Thoracic aorta (tissue), 2 donors: ENCODE data around the gene TTN. TPM values are rescaled to one million over a fixed set of nuclear protein-coding genes. Genes with fewer than 3 reads are reported as not detected.

Experiments
- ATAC-seq: fragments of 150-250 bp; one replicate; pipeline ENCODE4 v1.8.0; 2017; ENCODE audit warnings: low read depth; ENCODE audit not compliant: insufficient number of reproducible peaks, low FRiP score
- DNase-seq: peaks from one replicate; pipeline ENCODE4 v3.0.0-alpha.2; 2020; ENCODE audit warnings: low spot score
- H3K27ac ChIP-seq, 2 donors: fragments of 200-600 bp; sonication (generic); 1 replicate in 1 of 2; 2 replicates in 1 of 2; pipeline ENCODE4 v1.5.1; 2016; ENCODE audit warnings: mild to moderate bottlenecking in 2 of 2, moderate library complexity in 2 of 2
- H3K27me3 ChIP-seq: fragments of 200-600 bp; sonication (generic); replicated peaks from 2 replicates; pipeline ENCODE4 v1.6.0; 2016; ENCODE audit warnings: mild to moderate bottlenecking; ENCODE audit not compliant: insufficient read depth
- H3K36me3 ChIP-seq: fragments of 200-600 bp; sonication (generic); one replicate; pipeline ENCODE4 v1.5.1; 2016
- H3K4me1 ChIP-seq, 2 donors: fragments of 200-600 bp; sonication (generic); 1 replicate in 1 of 2; 2 replicates in 1 of 2; pipeline versions ENCODE4 v1.5.1 to v1.6.0; 2016; ENCODE audit warnings: low read depth in 2 of 2, mild to moderate bottlenecking in 1 of 2; ENCODE audit not compliant: control insufficient read depth in 1 of 2
- H3K4me3 ChIP-seq: fragments of 200-600 bp; sonication (generic); 2 replicates; pipeline ENCODE4 v1.5.1; 2016; ENCODE audit warnings: mild to moderate bottlenecking
- H3K9me3 ChIP-seq: fragments of 200-600 bp; sonication (generic); 2 replicates; pipeline ENCODE4 v1.5.1; 2016
- CTCF ChIP-seq: fragments of 200-600 bp; sonication (generic); IDR thresholded peaks from one replicate; pipeline ENCODE4 v1.5.1; 2019; ENCODE audit warnings: antibody characterized with exemption
- total RNA-seq, 2 donors: library from RNA; depleted of rRNA; stranded (reverse); fragments of >200 nt; gene quantifications; one replicate each; pipeline versions ENCODE4 v1.1.0 to v1.2.3, GENCODE V29; 2016

Gene TTN
- total RNA-seq, 2 donors from 2014 or later = 7.0 to 16.4 TPM

DNA sequence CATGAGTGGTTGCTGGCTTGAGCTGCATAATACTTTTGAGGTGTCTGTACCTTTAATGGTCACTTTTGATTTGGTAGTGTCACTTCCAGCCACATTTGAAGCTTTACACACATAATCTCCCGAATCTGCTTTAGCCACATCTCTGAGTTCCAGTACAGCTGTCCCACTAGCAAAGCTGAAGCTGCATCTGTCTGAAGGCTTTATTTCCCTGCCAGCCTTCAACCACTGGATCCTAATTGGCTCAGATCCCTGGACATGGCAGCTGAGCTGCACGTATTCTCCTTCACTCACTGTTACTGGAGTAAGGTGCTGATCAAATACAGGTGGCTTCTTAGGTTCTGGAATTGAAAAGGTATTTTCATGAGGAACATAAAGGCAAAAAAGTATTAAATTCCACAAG, 99.7 kb downstream of the TTN start:
- Histone ChIP-seq H3K27ac (no peak overlapping the region), H3K4me1 (no peaks in the 10 kb centered on the region), H3K4me3 (no peak overlapping the region), H3K9me3 (no peaks in the 10 kb centered on the region), H3K27me3 (no peaks in the 10 kb centered on the region), H3K36me3 (no peaks in the 10 kb centered on the region)
- DNase-seq (no peak), ATAC-seq (no peak)
- TF ChIP-seq CTCF = no peak

DNA sequence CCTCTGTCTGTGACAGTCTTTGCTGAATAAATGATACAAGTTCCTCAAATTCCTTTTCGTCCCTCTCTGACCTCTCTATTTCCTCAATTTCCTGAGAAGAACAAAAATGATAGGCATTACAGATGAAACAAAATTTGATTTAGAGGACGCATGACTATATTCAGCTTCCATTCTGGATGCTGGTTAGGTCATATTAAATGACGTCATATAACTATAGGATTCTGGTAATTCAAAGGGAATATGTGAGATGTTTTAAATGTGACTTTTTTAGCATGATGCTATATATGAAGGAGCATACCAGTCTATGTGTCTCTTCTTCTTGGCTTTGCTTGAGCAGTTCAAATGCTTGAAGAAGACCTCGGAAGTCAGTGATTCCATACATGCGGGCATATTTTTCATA, 102.3 kb downstream of the TTN start:
- no peak overlapping the region for H3K4me3 ChIP-seq
- no peak overlapping the region for H3K27ac ChIP-seq
- no peaks in the 10 kb centered on the region for H3K27me3 ChIP-seq
- no peaks in the 10 kb centered on the region for H3K4me1 ChIP-seq
- H3K9me3 ChIP-seq = no peaks in the 10 kb centered on the region
- ATAC-seq (no peak), DNase-seq (no peak)
- no peak for TF ChIP-seq CTCF
- no peaks in the 10 kb centered on the region for H3K36me3 ChIP-seq

DNA sequence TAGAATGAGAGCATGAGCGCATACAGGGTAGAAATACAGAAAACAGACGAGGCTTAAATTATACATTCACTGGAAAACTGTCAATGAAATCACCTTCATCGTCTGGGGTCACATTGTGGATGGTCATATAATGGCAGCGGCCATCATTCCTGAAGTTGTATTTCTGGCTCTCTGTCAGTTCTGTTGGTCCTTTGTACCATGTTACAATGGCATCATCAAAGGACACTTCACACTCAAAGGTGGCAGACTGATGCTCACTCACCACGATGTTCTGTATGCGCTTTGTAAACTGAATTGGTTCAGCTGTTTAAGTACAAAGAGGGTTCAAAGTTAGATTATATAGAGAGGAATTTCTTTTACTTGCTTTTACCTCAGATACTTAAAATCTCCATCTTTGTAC, 104.9 kb downstream of the TTN start:
- H3K9me3 ChIP-seq = no peaks in the 10 kb centered on the region
- no peaks in the 10 kb centered on the region for H3K36me3 ChIP-seq
- no peak overlapping the region for H3K4me3 ChIP-seq
- DNase-seq (no peak), ATAC-seq (no peak)
- no peaks in the 10 kb centered on the region for H3K27me3 ChIP-seq
- no peak for TF ChIP-seq CTCF
- H3K4me1 ChIP-seq = no peaks in the 10 kb centered on the region
- no peak overlapping the region for H3K27ac ChIP-seq

DNA sequence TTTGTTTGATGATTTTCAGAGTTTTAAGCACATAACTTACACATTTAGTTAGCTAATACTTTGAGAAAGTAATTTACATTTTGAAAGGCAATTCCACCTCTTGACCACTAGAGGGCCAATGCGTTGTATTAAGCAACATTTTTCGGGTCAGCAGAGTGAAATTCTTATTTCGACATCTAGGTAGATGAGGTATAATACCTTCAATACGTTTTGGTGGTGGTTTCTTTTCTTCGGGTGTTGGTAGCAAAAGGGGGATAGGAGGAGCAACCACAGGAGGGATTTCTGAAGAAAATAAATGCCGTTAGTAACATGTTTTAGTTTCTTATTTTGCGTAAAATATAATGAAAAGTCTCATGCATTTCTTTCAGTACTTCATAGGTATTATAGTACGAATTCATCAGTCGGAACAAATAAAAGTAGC, 106.3 kb downstream of the TTN start:
- peak; percentile 62 for TF ChIP-seq CTCF
- H3K27ac ChIP-seq = no peak overlapping the region
- DNase-seq = no peak
- no peaks in the 10 kb centered on the region for H3K27me3 ChIP-seq
- H3K4me3 ChIP-seq = no peak overlapping the region
- no peaks in the 10 kb centered on the region for H3K9me3 ChIP-seq
- no peaks in the 10 kb centered on the region for H3K4me1 ChIP-seq
- ATAC-seq = no peak
- H3K36me3 ChIP-seq = no peaks in the 10 kb centered on the region

GRCh38 chr2:178700136-178700535, 107.1 kb downstream of the TTN start:
- Histone ChIP-seq H3K27ac (no peak overlapping the region), H3K4me3 (no peak overlapping the region), H3K4me1 (no peaks in the 10 kb centered on the region), H3K36me3 (no peaks in the 10 kb centered on the region), H3K9me3 (no peaks in the 10 kb centered on the region), H3K27me3 (no peaks in the 10 kb centered on the region)
- ATAC-seq (no peak), DNase-seq (no peak)
- no peak for TF ChIP-seq CTCF
